WTC11 (cell line): ENCODE results near the gene P2RY6. TPM values are rescaled to one million over a fixed set of nuclear protein-coding genes. Genes with fewer than 3 reads are reported as not detected.
A peak's percentile ranks its signal among the peaks of the same experiment; 100 is the strongest.

Experiments
- ATAC-seq: fragments of 200-7000 bp; cut with Tn5 transposase; 2 replicates; pipeline ENCODE4 v1.10.0; 2021; ENCODE audit warnings: mild to moderate bottlenecking, moderate library complexity
- CTCF ChIA-PET: fragments of 300-600 bp; sonication (Branson Sonifier 250); formaldehyde crosslinking; loops from one replicate; lab custom pipeline; 2021; ENCODE audit warnings: antibody characterized with exemption; lab: Charles Lee
- POLR2A ChIA-PET: fragments of 350-600 bp; sonication (Branson Sonifier 250); formaldehyde crosslinking; loops from one replicate; lab custom pipeline; 2021; ENCODE audit warnings: antibody characterized with exemption; lab: Charles Lee
- DNase-seq: peaks from one replicate; pipeline ENCODE4 v3.0.0; 2021; ENCODE audit warnings: low spot score
- H3K27ac Mint-ChIP-seq: 2 replicates; pipeline ENCODE4 v1.8.0; 2021; ENCODE audit warnings: mixed read lengths
- H3K27me3 Mint-ChIP-seq: 2 replicates; pipeline ENCODE4 v1.8.0; 2021; ENCODE audit warnings: low read depth, mild to moderate bottlenecking, moderate library complexity, mixed read lengths
- H3K36me3 Mint-ChIP-seq: 2 replicates; pipeline ENCODE4 v1.8.0; 2021; ENCODE audit warnings: mixed read lengths
- H3K4me1 Mint-ChIP-seq: 2 replicates; pipeline ENCODE4 v1.8.0; 2022; ENCODE audit warnings: mixed read lengths
- H3K4me3 Mint-ChIP-seq: 2 replicates; pipeline ENCODE4 v1.8.0; 2021; ENCODE audit warnings: mild to moderate bottlenecking, moderate library complexity, mixed read lengths
- H3K9me3 Mint-ChIP-seq: 2 replicates; pipeline ENCODE4 v1.8.0; 2021; ENCODE audit warnings: mixed read lengths
- ATF1 ChIP-seq: sonication (generic); formaldehyde crosslinking; IDR thresholded peaks from 2 replicates; pipeline ENCODE4 v1.8.1; 2023; ENCODE audit warnings: mild to moderate bottlenecking, moderate library complexity, missing genetic modification reagents
- ATF2 ChIP-seq: sonication (generic); formaldehyde crosslinking; IDR thresholded peaks from 2 replicates; pipeline ENCODE4 v1.8.1; 2022; ENCODE audit warnings: low read depth, missing genetic modification reagents, borderline replicate concordance
- CTCF ChIP-seq: fragments of 200-600 bp; IDR thresholded peaks from 2 replicates; pipeline ENCODE4 v1.8.0; 2022; ENCODE audit warnings: antibody characterized with exemption
- ELF4 ChIP-seq: sonication (generic); formaldehyde crosslinking; IDR thresholded peaks from 2 replicates; pipeline ENCODE4 v1.8.1; 2022; ENCODE audit warnings: low read depth, mild to moderate bottlenecking, moderate library complexity, missing genetic modification reagents
- EMX1 ChIP-seq: fragments of 250-450 bp; sonication (Bioruptor Pico); IDR thresholded peaks from 2 replicates; pipeline ENCODE4 v1.8.0; 2021; ENCODE audit warnings: mild to moderate bottlenecking
- ESRRA ChIP-seq: sonication (generic); formaldehyde crosslinking; IDR thresholded peaks from 2 replicates; pipeline ENCODE4 v1.8.1; 2022; ENCODE audit warnings: mild to moderate bottlenecking, missing genetic modification reagents, borderline replicate concordance
- ETV6 ChIP-seq: sonication (generic); formaldehyde crosslinking; IDR thresholded peaks from 2 replicates; pipeline ENCODE4 v1.8.1; 2022; ENCODE audit warnings: mild to moderate bottlenecking, missing genetic modification reagents
- FOXP1 ChIP-seq: sonication (generic); formaldehyde crosslinking; IDR thresholded peaks from 2 replicates; pipeline ENCODE4 v1.8.0; 2022; ENCODE audit warnings: missing genetic modification reagents, mild to moderate bottlenecking, moderate library complexity, borderline replicate concordance
- FOXP4 ChIP-seq: sonication (generic); formaldehyde crosslinking; IDR thresholded peaks from 2 replicates; pipeline ENCODE4 v1.8.0; 2022; ENCODE audit warnings: mild to moderate bottlenecking, missing genetic modification reagents
- IRF2 ChIP-seq: sonication (generic); formaldehyde crosslinking; IDR thresholded peaks from 2 replicates; pipeline ENCODE4 v1.8.0; 2022; ENCODE audit warnings: low read depth, missing genetic modification reagents, borderline replicate concordance
- NFATC4 ChIP-seq: fragments of 250-450 bp; sonication (Bioruptor Pico); IDR thresholded peaks from 2 replicates; pipeline ENCODE4 v1.9.0; 2021; ENCODE audit warnings: mild to moderate bottlenecking
- NFE2L1 ChIP-seq: sonication (generic); formaldehyde crosslinking; IDR thresholded peaks from 2 replicates; pipeline ENCODE4 v1.8.1; 2023; ENCODE audit warnings: missing genetic modification reagents
- NR1H2 ChIP-seq: sonication (generic); formaldehyde crosslinking; IDR thresholded peaks from 2 replicates; pipeline ENCODE4 v1.9.0; 2021; ENCODE audit warnings: mild to moderate bottlenecking, moderate library complexity, missing genetic modification reagents
- OVOL2 ChIP-seq: fragments of 250-450 bp; sonication (Bioruptor Pico); IDR thresholded peaks from 2 replicates; pipeline ENCODE4 v1.9.0; 2021; ENCODE audit warnings: mild to moderate bottlenecking, borderline replicate concordance
- ZNF138 ChIP-seq: sonication (generic); formaldehyde crosslinking; conservative IDR thresholded peaks from 2 replicates; pipeline ENCODE4 v1.8.1; 2022; ENCODE audit warnings: mild to moderate bottlenecking, moderate library complexity, missing genetic modification reagents
- ZNF219 ChIP-seq: sonication (generic); formaldehyde crosslinking; IDR thresholded peaks from 2 replicates; pipeline ENCODE4 v1.8.0; 2023; ENCODE audit warnings: missing genetic modification reagents, mild to moderate bottlenecking, borderline replicate concordance
- ZNF396 ChIP-seq: fragments of 250-450 bp; sonication (Bioruptor Pico); IDR thresholded peaks from 2 replicates; pipeline ENCODE4 v1.8.0; 2021; ENCODE audit warnings: mild to moderate bottlenecking, moderate library complexity, borderline replicate concordance
- ZNF512 ChIP-seq: sonication (generic); formaldehyde crosslinking; IDR thresholded peaks from 2 replicates; pipeline ENCODE4 v1.8.1; 2022; ENCODE audit warnings: missing genetic modification reagents, borderline replicate concordance
- total RNA-seq: library from RNA; stranded (reverse); gene quantifications from 3 replicates; pipeline ENCODE4 v1.2.3, GENCODE V29; 2021
- TF ChIP-seq, protein P1 (sequence below): sonication (generic); formaldehyde crosslinking; IDR thresholded peaks from 2 replicates; pipeline ENCODE4 v1.8.1; 2023; ENCODE audit warnings: mild to moderate bottlenecking, missing genetic modification reagents, borderline replicate concordance

Gene P2RY6
- total RNA-seq, 1 experiment from 2014 or later: not detected

- Mint-ChIP-seq H3K9me3 (no peaks in the 10 kb centered on the region), H3K27ac (no peak overlapping the region), H3K36me3 (no peaks in the 10 kb centered on the region), H3K27me3 (no peaks in the 10 kb centered on the region; the same call in none of the 2 replicates), H3K4me3 (no peak overlapping the region), H3K4me1 (peaks cover 5% of the 10 kb centered on the region)
- ChIA-PET CTCF (interaction anchor here (0.8 to 5.2 kb wide), 7 partner anchors 9 to 86 kb away, joined by 3 to 41 read pairs (median 4); no protein-coding TSS in a partner anchor), POLR2A (no interaction called here)
- ATAC-seq (peak; percentile 61), DNase-seq (no peak)
- no peak for TF ChIP-seq ATF1 (CRISPR knock-in tag)
- TF ChIP-seq FOXP4: no peak
These were observed 14.2 kb downstream of the P2RY6 start for GRCh38 chr11:73286240-73286810.

- peaks cover 9% of the 10 kb centered on the region for H3K4me1 Mint-ChIP-seq
- ChIA-PET POLR2A (no interaction called here), CTCF (interaction anchor here (1.0 to 5.2 kb wide), 9 partner anchors 10 to 227 kb away, joined by 3 to 41 read pairs (median 11); no protein-coding TSS in a partner anchor)
- H3K36me3 Mint-ChIP-seq: no peaks in the 10 kb centered on the region
- ATAC-seq: no peak
- no peaks in the 10 kb centered on the region for H3K9me3 Mint-ChIP-seq
- TF ChIP-seq NR1H2 (CRISPR knock-in tag): no peak
- TF ChIP-seq ZNF512 (CRISPR knock-in tag): no peak
- no peak for TF ChIP-seq ESRRA
- TF ChIP-seq EMX1 (CRISPR knock-in tag): no peak
- no peak for TF ChIP-seq ZNF219 (CRISPR knock-in tag)
- TF ChIP-seq OVOL2 (CRISPR knock-in tag): no peak
- TF ChIP-seq ATF2 (CRISPR knock-in tag): no peak
- TF ChIP-seq ATF1 (CRISPR knock-in tag): no peak
- no peak for TF ChIP-seq ZNF396
- TF ChIP-seq ZNF138 (CRISPR knock-in tag): no peak
- TF ChIP-seq, all 79 proteins: peak for 0
- H3K4me3 Mint-ChIP-seq: no peak overlapping the region
- H3K27ac Mint-ChIP-seq: no peak overlapping the region
- DNase-seq: no peak
- peaks cover 5% of the 10 kb centered on the region for H3K27me3 Mint-ChIP-seq
These were observed 15.4 kb downstream of the P2RY6 start for GRCh38 chr11:73287400-73288101.

DNA sequence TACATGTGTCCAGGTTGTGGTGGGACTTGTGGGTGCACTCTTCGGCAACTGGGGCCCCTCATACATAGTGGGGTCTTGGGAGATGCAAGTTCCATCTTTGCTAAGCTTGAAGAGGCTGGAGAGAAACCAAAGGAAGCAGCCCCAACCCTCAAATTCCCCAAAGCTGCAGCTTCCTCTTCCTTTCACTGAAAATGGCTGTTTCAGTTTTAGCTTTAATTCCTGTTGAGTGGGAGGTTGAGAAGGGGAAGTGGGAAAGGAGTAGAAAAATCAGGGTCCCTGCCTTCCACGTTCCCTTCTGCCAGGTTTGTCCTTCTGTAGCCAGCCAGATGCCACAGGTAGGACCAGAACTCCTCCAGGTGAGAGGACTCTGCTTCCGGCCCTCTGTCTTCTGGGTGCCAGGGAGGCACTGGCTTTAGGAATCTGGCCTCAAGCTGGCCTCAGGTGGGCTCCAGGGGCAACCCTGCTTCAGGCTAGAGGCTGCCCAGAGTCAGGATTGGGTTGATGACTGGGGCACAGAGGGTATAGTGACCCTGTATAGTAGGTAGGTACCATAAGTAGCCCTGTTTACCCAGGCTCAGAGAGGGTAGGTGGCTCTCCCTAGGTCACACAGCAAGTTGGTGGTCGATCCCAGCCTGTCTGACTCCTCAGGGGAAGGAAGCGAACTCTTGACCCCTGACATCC, 16.2 kb downstream of the P2RY6 start:
- no peaks in the 10 kb centered on the region for H3K9me3 Mint-ChIP-seq
- H3K27ac Mint-ChIP-seq: no peak overlapping the region
- ATAC-seq: no peak
- TF ChIP-seq, protein P1, sequence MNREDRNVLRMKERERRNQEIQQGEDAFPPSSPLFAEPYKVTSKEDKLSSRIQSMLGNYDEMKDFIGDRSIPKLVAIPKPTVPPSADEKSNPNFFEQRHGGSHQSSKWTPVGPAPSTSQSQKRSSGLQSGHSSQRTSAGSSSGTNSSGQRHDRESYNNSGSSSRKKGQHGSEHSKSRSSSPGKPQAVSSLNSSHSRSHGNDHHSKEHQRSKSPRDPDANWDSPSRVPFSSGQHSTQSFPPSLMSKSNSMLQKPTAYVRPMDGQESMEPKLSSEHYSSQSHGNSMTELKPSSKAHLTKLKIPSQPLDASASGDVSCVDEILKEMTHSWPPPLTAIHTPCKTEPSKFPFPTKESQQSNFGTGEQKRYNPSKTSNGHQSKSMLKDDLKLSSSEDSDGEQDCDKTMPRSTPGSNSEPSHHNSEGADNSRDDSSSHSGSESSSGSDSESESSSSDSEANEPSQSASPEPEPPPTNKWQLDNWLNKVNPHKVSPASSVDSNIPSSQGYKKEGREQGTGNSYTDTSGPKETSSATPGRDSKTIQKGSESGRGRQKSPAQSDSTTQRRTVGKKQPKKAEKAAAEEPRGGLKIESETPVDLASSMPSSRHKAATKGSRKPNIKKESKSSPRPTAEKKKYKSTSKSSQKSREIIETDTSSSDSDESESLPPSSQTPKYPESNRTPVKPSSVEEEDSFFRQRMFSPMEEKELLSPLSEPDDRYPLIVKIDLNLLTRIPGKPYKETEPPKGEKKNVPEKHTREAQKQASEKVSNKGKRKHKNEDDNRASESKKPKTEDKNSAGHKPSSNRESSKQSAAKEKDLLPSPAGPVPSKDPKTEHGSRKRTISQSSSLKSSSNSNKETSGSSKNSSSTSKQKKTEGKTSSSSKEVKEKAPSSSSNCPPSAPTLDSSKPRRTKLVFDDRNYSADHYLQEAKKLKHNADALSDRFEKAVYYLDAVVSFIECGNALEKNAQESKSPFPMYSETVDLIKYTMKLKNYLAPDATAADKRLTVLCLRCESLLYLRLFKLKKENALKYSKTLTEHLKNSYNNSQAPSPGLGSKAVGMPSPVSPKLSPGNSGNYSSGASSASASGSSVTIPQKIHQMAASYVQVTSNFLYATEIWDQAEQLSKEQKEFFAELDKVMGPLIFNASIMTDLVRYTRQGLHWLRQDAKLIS (CRISPR knock-in tag): no peak
- TF ChIP-seq CTCF (no peak), FOXP1 (CRISPR knock-in tag) (no peak), NFATC4 (CRISPR knock-in tag) (no peak), ETV6 (CRISPR knock-in tag) (no peak), ELF4 (CRISPR knock-in tag) (no peak), IRF2 (CRISPR knock-in tag) (no peak), NFE2L1 (no peak)

More for the DNA sequence above, 16.2 kb downstream of the P2RY6 start:
- CTCF ChIA-PET: interaction anchor here (0.6 to 5.6 kb wide), 19 partner anchors 11 to 228 kb away, joined by 3 to 49 read pairs (median 9); no protein-coding TSS in a partner anchor
- Mint-ChIP-seq H3K36me3 (no peaks in the 10 kb centered on the region), H3K4me1 (peaks cover 9% of the 10 kb centered on the region), H3K27me3 (peaks cover 9% of the 10 kb centered on the region), H3K4me3 (no peak overlapping the region)
- DNase-seq: no peak
- POLR2A ChIA-PET: interaction anchor here (0.6 kb wide), 1 partner anchor 45 kb away, joined by 3 read pairs; no protein-coding TSS in a partner anchor
